HFFc6 (cell line): Measurements from ENCODE around the gene CERS3. TPM values are rescaled to one million over a fixed set of nuclear protein-coding genes. Genes with fewer than 3 reads are reported as not detected.

ENCODE experiments used
- DNase-seq: peaks from one replicate; pipeline ENCODE4 v3.0.0-alpha.2; 2018
- H3K27ac Mint-ChIP-seq: 2 replicates; pipeline ENCODE4 v1.8.0; 2020; ENCODE audit warnings: mild to moderate bottlenecking, mixed read lengths
- H3K27me3 Mint-ChIP-seq: 2 replicates; pipeline ENCODE4 v1.8.0; 2021; ENCODE audit warnings: mild to moderate bottlenecking, moderate library complexity, mixed read lengths; ENCODE audit not compliant: insufficient read depth
- H3K36me3 Mint-ChIP-seq: 2 replicates; pipeline ENCODE4 v1.8.0; 2021; ENCODE audit warnings: low read depth, mixed read lengths
- H3K4me1 Mint-ChIP-seq: 2 replicates; pipeline ENCODE4 v1.8.0; 2020; ENCODE audit warnings: low read depth, mixed read lengths
- H3K4me3 Mint-ChIP-seq: 2 replicates; pipeline ENCODE4 v1.8.0; 2020; ENCODE audit warnings: mild to moderate bottlenecking, moderate library complexity, mixed read lengths
- H3K9me3 Mint-ChIP-seq: 2 replicates; pipeline ENCODE4 v1.8.0; 2020; ENCODE audit warnings: mild to moderate bottlenecking, mixed read lengths
- CTCF ChIP-seq: fragments of 200-600 bp; sonication (generic); IDR thresholded peaks from 2 replicates; pipeline ENCODE4 v1.5.0; 2021; ENCODE audit warnings: antibody characterized with exemption, mild to moderate bottlenecking
- total RNA-seq, 6 experiments: library from RNA; stranded (reverse); fragmentation: NEBNext Ultra II Directional; extraction: Animal tissue kit (Norgen Biotek cat#: 25700); gene quantifications; 2 replicates in 1 of 6; 3 replicates in 5 of 6; pipeline ENCODE4 v1.2.3, GENCODE V29; 2021

Gene CERS3
- total RNA-seq, 6 experiments from 2014 or later = not detected

- Mint-ChIP-seq H3K36me3 (no peaks in the 10 kb centered on the region), H3K27ac (no peak overlapping the region), H3K4me3 (no peak overlapping the region), H3K4me1 (no peaks in the 10 kb centered on the region), H3K27me3 (peaks cover 2% of the 10 kb centered on the region; the same call in 1 of the 2 replicates), H3K9me3 (peaks cover 63% of the 10 kb centered on the region)
- no peak for DNase-seq
- TF ChIP-seq CTCF = no peak
Observed at GRCh38 chr15:100466073-100466472, 62.7 kb downstream of the CERS3 start.

GRCh38 chr15:100464888-100465287 is 63.9 kb downstream of the CERS3 start:
- H3K4me3 Mint-ChIP-seq = no peak overlapping the region
- TF ChIP-seq CTCF = no peak
- no peak overlapping the region for H3K27ac Mint-ChIP-seq

GRCh38 chr15:100464256-100464655 is 64.5 kb downstream of the CERS3 start:
- Mint-ChIP-seq H3K4me1 (no peaks in the 10 kb centered on the region), H3K27ac (no peak overlapping the region), H3K4me3 (no peak overlapping the region), H3K27me3 (peaks cover 2% of the 10 kb centered on the region; the same call in 1 of the 2 replicates), H3K9me3 (peaks cover 59% of the 10 kb centered on the region), H3K36me3 (no peaks in the 10 kb centered on the region)
- TF ChIP-seq CTCF = no peak
- DNase-seq = no peak

More at GRCh38 chr15:100464888-100465287, 63.9 kb downstream of the CERS3 start:
- Mint-ChIP-seq H3K4me1 (no peaks in the 10 kb centered on the region), H3K27me3 (peaks cover 2% of the 10 kb centered on the region; the same call in 1 of the 2 replicates), H3K36me3 (no peaks in the 10 kb centered on the region), H3K9me3 (peaks cover 65% of the 10 kb centered on the region)
- no peak for DNase-seq

- Mint-ChIP-seq H3K27ac (no peak overlapping the region), H3K4me1 (no peaks in the 10 kb centered on the region), H3K4me3 (no peak overlapping the region), H3K9me3 (peaks cover 56% of the 10 kb centered on the region), H3K36me3 (no peaks in the 10 kb centered on the region; the same call in 1 of the 2 replicates), H3K27me3 (peaks cover 2% of the 10 kb centered on the region; the same call in 1 of the 2 replicates)
- TF ChIP-seq CTCF = no peak
- no peak for DNase-seq
Observed at GRCh38 chr15:100463515-100463914, 65.2 kb downstream of the CERS3 start.

- Mint-ChIP-seq H3K27me3 (peaks cover 2% of the 10 kb centered on the region; the same call in 1 of the 2 replicates), H3K9me3 (peaks cover 68% of the 10 kb centered on the region), H3K27ac (no peak overlapping the region), H3K4me1 (no peaks in the 10 kb centered on the region), H3K4me3 (no peak overlapping the region), H3K36me3 (no peaks in the 10 kb centered on the region; the same call in 1 of the 2 replicates)
- DNase-seq = no peak
- TF ChIP-seq CTCF = no peak
Observed at GRCh38 chr15:100461049-100461448, 67.7 kb downstream of the CERS3 start.

- no peak overlapping the region for H3K27ac Mint-ChIP-seq
- peaks cover 9% of the 10 kb centered on the region for H3K36me3 Mint-ChIP-seq
- TF ChIP-seq CTCF = no peak
- peaks cover 71% of the 10 kb centered on the region for H3K9me3 Mint-ChIP-seq
- peaks cover 2% of the 10 kb centered on the region; the same call in 1 of the 2 replicates for H3K27me3 Mint-ChIP-seq
- no peaks in the 10 kb centered on the region for H3K4me1 Mint-ChIP-seq
- H3K4me3 Mint-ChIP-seq = no peak overlapping the region
- no peak for DNase-seq
Observed at GRCh38 chr15:100457201-100457600, 71.5 kb downstream of the CERS3 start.
